Cardiac muscle cell (in vitro differentiated cells and primary cell): ENCODE measurements around the gene MIER3. TPM values are rescaled to one million over a fixed set of nuclear protein-coding genes. Genes with fewer than 3 reads are reported as not detected.

Experiments
- DNase-seq, 2 donors: peaks; one replicate each; pipeline versions ENCODE4 v3.0.0 to v3.0.0-alpha.2; 2010 to 2017; ENCODE audit warnings: low read depth in 1 of 2, low spot score in 1 of 2
- H3K27ac ChIP-seq: fragments of 200-600 bp; sonication (generic); 2 replicates; pipeline ENCODE4 v1.5.1; 2016
- H3K27me3 ChIP-seq: fragments of 200-600 bp; sonication (generic); 2 replicates; pipeline ENCODE4 v1.6.0; 2016; ENCODE audit warnings: control low read depth
- H3K36me3 ChIP-seq: fragments of 200-600 bp; sonication (generic); 2 replicates; pipeline ENCODE4 v1.5.1; 2016; ENCODE audit warnings: control low read depth
- H3K4me1 ChIP-seq: fragments of 200-600 bp; sonication (generic); 2 replicates; pipeline ENCODE4 v1.8.1; 2017; ENCODE audit warnings: low read depth, mild to moderate bottlenecking, mixed run types
- H3K4me3 ChIP-seq: fragments of 200-600 bp; sonication (generic); 2 replicates; pipeline ENCODE4 v1.5.1; 2016; ENCODE audit warnings: mild to moderate bottlenecking
- H3K9me3 ChIP-seq: fragments of 200-600 bp; sonication (generic); 2 replicates; pipeline ENCODE4 v1.5.1; 2017; ENCODE audit warnings: low read depth, mild to moderate bottlenecking, control low read depth
- polyA plus RNA-seq: library from polyadenylated mRNA; unstranded; fragments of >200 nt; fragmentation: Nextera tagmentation; extraction: Ambion mirVana; gene quantifications from 2 replicates; pipeline ENCODE4 v1.2.1, GENCODE V29; 2016
- total RNA-seq: library from RNA; depleted of rRNA; stranded (reverse); fragments of >200 nt; gene quantifications from 2 replicates; pipeline ENCODE4 v1.2.3, GENCODE V29; 2016
- TF ChIP-seq, protein P1 (sequence below): IDR thresholded peaks from 2 replicates; pipeline ENCODE4 v1.5.1; 2012; ENCODE audit warnings: low read depth, mild to moderate bottlenecking, low read length

The MIER3 gene
- total and polyA plus RNA-seq, 2 experiments from 2014 or later = 7.2 to 17.4 TPM

DNA sequence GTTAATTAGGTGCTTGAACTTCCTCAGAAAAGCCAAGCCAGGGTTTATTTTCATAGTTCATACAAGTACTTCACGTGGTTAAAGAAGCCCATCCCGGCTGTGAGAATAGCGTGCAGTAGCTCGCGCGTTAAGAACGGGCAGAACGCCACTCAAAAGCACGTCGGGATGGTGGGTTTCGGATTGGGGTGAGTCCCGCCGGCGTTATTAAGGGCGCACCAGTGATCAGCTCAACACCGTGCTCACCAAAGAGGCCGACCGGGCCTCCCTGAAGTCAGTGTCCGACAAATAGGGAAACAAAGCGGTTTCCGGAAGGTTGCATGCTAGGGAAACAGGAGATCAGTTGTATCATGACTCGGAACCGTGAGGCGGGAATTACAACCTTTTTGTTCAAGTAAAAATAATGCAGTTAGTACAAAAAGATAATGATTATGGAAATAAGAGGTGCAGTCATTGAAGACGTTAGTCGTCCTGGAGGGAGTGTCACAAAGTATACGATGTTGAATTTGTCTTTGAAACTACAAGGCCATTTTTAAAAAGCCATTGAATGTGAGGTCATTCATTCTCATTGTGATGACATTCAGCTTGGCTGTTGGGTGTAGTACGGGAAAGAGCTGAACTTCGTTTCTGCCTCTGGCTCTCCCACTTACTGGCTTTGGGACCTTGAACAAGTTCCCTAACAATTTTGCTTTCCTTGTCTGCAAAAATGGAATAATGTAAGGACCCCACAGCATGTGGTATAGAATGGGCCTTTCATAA, 41.5 kb downstream of the MIER3 start:
- H3K4me1 ChIP-seq = peaks cover 7% of the 10 kb centered on the region
- TF ChIP-seq, protein P1, sequence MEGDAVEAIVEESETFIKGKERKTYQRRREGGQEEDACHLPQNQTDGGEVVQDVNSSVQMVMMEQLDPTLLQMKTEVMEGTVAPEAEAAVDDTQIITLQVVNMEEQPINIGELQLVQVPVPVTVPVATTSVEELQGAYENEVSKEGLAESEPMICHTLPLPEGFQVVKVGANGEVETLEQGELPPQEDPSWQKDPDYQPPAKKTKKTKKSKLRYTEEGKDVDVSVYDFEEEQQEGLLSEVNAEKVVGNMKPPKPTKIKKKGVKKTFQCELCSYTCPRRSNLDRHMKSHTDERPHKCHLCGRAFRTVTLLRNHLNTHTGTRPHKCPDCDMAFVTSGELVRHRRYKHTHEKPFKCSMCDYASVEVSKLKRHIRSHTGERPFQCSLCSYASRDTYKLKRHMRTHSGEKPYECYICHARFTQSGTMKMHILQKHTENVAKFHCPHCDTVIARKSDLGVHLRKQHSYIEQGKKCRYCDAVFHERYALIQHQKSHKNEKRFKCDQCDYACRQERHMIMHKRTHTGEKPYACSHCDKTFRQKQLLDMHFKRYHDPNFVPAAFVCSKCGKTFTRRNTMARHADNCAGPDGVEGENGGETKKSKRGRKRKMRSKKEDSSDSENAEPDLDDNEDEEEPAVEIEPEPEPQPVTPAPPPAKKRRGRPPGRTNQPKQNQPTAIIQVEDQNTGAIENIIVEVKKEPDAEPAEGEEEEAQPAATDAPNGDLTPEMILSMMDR = no peak
- H3K27me3 ChIP-seq = no peaks in the 10 kb centered on the region
- DNase-seq = no peak
- no peaks in the 10 kb centered on the region for H3K9me3 ChIP-seq
- no peaks in the 10 kb centered on the region for H3K36me3 ChIP-seq
- peak overlapping the region; percentile 53 for H3K4me3 ChIP-seq
- peak overlapping the region; percentile 97 for H3K27ac ChIP-seq

- DNase-seq = peak; percentile 99
- Histone ChIP-seq H3K27me3 (no peaks in the 10 kb centered on the region), H3K27ac (peak within 1 kb of the TSS; percentile 97), H3K36me3 (no peaks in the 10 kb centered on the region), H3K9me3 (no peaks in the 10 kb centered on the region), H3K4me3 (peak within 1 kb of the TSS; percentile 53), H3K4me1 (peaks cover 7% of the 10 kb centered on the region)
- TF ChIP-seq, protein P1 = no peak
Measured at GRCh38 chr5:56909294-56910209, 42.4 kb downstream of the MIER3 start, which contains the start of gene SETD9. TSS of gene SETD9 (plus strand) at chr5:56909596. CDS start at chr5:56909646, 50 bp downstream.

- no peaks in the 10 kb centered on the region for H3K27me3 ChIP-seq
- H3K4me1 ChIP-seq = peaks cover 7% of the 10 kb centered on the region
- H3K36me3 ChIP-seq = no peaks in the 10 kb centered on the region
- no peaks in the 10 kb centered on the region for H3K9me3 ChIP-seq
- DNase-seq = no peak
- H3K4me3 ChIP-seq = peak overlapping the region; percentile 49
- TF ChIP-seq, protein P1 = no peak
- H3K27ac ChIP-seq = peak overlapping the region; percentile 97
Measured at GRCh38 chr5:56908942-56909293, 43.0 kb downstream of the MIER3 start.

DNA sequence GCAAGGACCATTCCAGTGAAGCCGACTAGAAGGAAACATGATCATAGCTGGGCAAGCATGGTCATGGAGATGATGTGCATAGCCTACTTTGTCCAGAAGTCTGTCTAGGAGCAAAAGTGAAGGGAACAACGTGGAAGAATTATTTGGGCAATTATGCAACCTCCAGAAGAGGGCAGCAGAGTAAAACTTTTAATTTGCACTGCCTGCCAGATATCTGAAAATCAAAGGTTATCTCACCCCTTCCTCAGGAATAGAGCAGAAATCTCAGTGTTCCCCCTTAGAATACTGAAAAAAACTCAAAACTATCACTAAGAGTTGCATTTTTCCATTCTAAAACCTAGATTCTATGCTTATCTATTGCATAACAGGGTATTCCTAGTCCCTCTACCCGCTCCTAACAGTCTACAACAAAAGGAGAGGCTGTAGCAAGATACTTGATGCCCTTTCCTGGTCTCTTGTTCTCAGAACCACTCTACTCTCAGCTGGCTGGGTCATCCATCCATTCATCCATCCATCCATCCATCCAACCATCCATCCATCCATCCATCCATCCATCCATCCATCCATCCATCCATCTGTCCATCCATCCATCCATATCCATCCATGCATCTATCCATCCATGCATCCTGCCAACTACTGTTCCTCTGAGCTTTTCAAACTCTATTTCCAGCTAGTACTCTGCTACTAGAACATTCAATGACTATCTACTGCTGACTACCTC, 50.9 kb downstream of the MIER3 start:
- no peak overlapping the region for H3K4me3 ChIP-seq
- H3K27me3 ChIP-seq = no peaks in the 10 kb centered on the region
- DNase-seq = peak; percentile 48 to 52
- no peaks in the 10 kb centered on the region for H3K9me3 ChIP-seq
- H3K27ac ChIP-seq = no peak overlapping the region
- H3K4me1 ChIP-seq = no peaks in the 10 kb centered on the region
- TF ChIP-seq, protein P1 = peak; percentile 64
- no peaks in the 10 kb centered on the region for H3K36me3 ChIP-seq

GRCh38 chr5:56900395-56900794, 51.5 kb downstream of the MIER3 start:
- DNase-seq = peak in 1 of 2 donors; percentile 55
- Histone ChIP-seq H3K27ac (no peak overlapping the region), H3K4me3 (no peak overlapping the region), H3K4me1 (no peaks in the 10 kb centered on the region), H3K36me3 (peaks cover 2% of the 10 kb centered on the region), H3K27me3 (no peaks in the 10 kb centered on the region), H3K9me3 (no peaks in the 10 kb centered on the region)
- TF ChIP-seq, protein P1 = no peak
